OCI-LY3 (cell line): ENCODE results near the gene ELF2.

Experiments used
- CTCF ChIP-seq: fragments of 200-600, 300-600 bp; sonication (generic); IDR thresholded peaks from 2 replicates; pipeline ENCODE4 v1.5.1; 2014; ENCODE audit warnings: antibody characterized with exemption, low read length, low read depth
- EZH2phosphoT487 ChIP-seq: fragments of 200-600 bp; shearing (Covaris generic); IDR thresholded peaks from 2 replicates; pipeline ENCODE4 v1.6.1; 2018; ENCODE audit warnings: antibody characterized with exemption, mixed run types, low read depth

DNA sequence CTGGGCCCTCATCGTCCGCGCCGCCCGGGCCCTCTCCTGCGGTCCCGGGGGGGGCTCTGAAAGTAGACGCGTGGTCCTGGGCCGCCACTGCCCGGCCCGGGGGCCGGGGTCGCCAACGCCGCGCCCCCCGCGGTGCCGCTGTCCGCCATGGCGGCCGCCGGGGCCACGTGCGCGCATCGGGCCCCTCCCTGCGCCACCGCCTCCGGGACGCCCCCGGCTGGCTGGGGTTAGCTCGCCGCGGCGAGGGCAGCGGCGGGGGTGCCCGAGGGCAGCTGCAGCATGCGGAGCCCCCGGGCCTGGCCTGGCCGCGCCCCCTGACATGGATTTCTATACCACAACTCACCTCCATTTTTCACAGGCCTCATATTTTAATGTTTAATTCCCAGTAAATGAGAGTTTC lies 61.8 kb downstream of the ELF2 start:
- no peak for TF ChIP-seq CTCF
- TF ChIP-seq EZH2phosphoT487 = no peak
